ENCODE measurements around the gene PAPOLA. TPM values are rescaled to one million over a fixed set of nuclear protein-coding genes. Genes with fewer than 3 reads are reported as not detected.

Gene PAPOLA
- total and polyA plus RNA-seq, 9 of the 15 experiments (the other 6 are each of a cell fraction or from before 2014, with no cell fraction given) = 51.1 to 199 (median 95.8) TPM

DNA sequence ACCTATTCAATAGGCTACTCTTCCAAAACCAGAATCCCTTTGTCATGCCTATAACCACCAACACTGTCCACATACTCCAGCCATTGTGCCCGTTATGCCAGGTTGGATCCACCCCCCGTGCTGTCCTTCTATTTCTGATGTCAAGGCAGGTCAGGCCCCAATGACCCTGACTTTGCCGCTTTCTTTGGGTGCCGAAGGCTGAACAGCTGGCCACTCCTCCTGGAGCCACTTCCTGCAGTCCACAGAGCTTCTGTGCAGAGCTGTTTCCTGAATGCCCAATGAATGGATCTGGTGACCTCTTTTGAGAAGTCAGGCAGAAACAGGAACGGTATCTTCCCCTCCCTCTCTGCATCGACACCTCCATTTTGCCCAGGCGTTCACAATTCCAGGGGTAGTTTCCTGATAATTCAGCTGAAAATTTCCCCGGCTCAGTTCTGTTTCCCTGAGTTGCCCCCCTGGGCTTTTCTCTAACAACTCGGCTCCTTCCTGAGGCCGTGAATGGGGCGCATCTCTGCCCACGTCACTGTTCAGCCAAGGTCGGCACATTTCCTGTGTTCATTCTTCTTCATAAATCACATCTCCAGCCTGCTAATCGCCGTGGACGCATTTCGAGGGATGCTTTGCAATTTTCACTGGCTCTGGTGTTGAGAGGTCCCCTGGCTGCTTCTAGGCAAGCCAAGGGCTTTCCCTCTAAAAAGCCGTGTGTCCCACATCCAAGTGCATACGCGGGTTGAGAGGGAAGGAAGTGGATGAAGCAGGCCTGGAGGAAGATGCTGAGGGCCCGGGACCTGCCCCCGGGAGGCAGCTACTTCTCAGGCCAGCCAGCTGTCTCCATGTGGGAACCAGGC, 86.5 kb downstream of the PAPOLA start (continued):
- no peak for TF ChIP-seq CC2D1A (IDR thresholded peaks at IDR 0.05)
- TF ChIP-seq, protein P1, sequence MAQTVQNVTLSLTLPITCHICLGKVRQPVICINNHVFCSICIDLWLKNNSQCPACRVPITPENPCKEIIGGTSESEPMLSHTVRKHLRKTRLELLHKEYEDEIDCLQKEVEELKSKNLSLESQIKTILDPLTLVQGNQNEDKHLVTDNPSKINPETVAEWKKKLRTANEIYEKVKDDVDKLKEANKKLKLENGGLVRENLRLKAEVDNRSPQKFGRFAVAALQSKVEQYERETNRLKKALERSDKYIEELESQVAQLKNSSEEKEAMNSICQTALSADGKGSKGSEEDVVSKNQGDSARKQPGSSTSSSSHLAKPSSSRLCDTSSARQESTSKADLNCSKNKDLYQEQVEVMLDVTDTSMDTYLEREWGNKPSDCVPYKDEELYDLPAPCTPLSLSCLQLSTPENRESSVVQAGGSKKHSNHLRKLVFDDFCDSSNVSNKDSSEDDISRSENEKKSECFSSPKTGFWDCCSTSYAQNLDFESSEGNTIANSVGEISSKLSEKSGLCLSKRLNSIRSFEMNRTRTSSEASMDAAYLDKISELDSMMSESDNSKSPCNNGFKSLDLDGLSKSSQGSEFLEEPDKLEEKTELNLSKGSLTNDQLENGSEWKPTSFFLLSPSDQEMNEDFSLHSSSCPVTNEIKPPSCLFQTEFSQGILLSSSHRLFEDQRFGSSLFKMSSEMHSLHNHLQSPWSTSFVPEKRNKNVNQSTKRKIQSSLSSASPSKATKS (CRISPR knock-in tag; IDR thresholded peaks at IDR 0.05) = no peak
- TF ChIP-seq, protein P2, sequence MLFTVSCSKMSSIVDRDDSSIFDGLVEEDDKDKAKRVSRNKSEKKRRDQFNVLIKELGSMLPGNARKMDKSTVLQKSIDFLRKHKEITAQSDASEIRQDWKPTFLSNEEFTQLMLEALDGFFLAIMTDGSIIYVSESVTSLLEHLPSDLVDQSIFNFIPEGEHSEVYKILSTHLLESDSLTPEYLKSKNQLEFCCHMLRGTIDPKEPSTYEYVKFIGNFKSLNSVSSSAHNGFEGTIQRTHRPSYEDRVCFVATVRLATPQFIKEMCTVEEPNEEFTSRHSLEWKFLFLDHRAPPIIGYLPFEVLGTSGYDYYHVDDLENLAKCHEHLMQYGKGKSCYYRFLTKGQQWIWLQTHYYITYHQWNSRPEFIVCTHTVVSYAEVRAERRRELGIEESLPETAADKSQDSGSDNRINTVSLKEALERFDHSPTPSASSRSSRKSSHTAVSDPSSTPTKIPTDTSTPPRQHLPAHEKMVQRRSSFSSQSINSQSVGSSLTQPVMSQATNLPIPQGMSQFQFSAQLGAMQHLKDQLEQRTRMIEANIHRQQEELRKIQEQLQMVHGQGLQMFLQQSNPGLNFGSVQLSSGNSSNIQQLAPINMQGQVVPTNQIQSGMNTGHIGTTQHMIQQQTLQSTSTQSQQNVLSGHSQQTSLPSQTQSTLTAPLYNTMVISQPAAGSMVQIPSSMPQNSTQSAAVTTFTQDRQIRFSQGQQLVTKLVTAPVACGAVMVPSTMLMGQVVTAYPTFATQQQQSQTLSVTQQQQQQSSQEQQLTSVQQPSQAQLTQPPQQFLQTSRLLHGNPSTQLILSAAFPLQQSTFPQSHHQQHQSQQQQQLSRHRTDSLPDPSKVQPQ (CRISPR knock-in tag; IDR thresholded peaks at IDR 0.05; ENCODE audit: borderline replicate concordance) = no peak

DNA sequence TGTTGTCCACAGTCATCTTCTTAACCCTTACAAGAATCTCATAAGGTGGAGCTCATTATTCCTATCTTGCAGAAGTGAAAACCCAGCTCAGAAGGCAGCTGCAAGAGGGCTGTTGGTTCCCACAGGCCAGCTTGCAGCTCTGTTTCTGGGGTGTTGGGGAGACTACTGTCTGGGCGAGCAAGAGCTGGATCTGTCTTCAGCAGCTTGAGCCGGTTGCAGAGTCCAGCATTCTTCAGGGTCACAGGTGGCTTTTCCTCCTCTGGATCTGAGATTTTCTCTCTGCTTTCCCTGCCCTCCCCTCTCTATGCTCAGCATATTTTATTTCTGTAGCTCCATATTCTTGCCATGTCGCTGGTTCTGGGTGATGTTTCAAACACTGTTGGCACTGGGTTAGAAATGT, 87.4 kb downstream of the PAPOLA start:
- Histone ChIP-seq H4K20me1 (replicated peaks; ENCODE audit: control insufficient read depth, insufficient read depth, low read length) (no peaks in the 10 kb centered on the region), H3K4me1 (replicated peaks in 1 of 2; ENCODE audit: control insufficient read depth in 2 of 2, insufficient read depth in 2 of 2, low read length in 2 of 2) (peaks cover 4 to 11% of the 10 kb centered on the region in 2 experiments; a peak in 4 of 5 replicates), H3K79me2 (ENCODE audit: control insufficient read depth, insufficient read depth, low read length) (no peaks in the 10 kb centered on the region), H3K36me3 (ENCODE audit: control insufficient read depth, insufficient read depth, low read length) (no peaks in the 10 kb centered on the region), H3K9ac (ENCODE audit: insufficient read depth in 1 of 2, low read depth in 2 of 2, low read length in 2 of 2) (no peak overlapping the region), H3K9me1 (ENCODE audit: control insufficient read depth, insufficient read depth, low read length) (peaks cover 3% of the 10 kb centered on the region), H3K27ac (ENCODE audit: extremely low read depth, low read depth, low read length) (no peak overlapping the region), H2AFZ (ENCODE audit: low read depth, low read length) (no peak overlapping the region), H3K4me3 (no peak overlapping the region), H3K4me2 (ENCODE audit: insufficient read depth, low read length) (no peak overlapping the region), H3K27me3 (ENCODE audit: control insufficient read depth in 2 of 2, insufficient read depth in 2 of 2, low read length in 2 of 2) (peaks cover 41 to 83% of the 10 kb centered on the region in 2 experiments), H3K9me3 (replicated peaks; ENCODE audit: control insufficient read depth, insufficient read depth, low read depth, low read length) (no peaks in the 10 kb centered on the region)
- ATAC-seq = no peak
- in situ Hi-C loops (cut with MboI) = loop anchor here (10.0 to 25.0 kb wide), 2 partner anchors 565 to 698 kb away; no protein-coding TSS in a partner anchor
- intact Hi-C loops (cut with micrococcal nuclease) = loop anchor here (10.0 kb wide), 2 partner anchors 345 to 545 kb away; no protein-coding TSS in a partner anchor
- WGBS (ENCODE audit: insufficient coverage, low coverage, missing lambda C conversion rate) = 0% methylated on average over 3 of the region's 3 CpGs
- POLR2A ChIA-PET = interaction anchor here (1.0 kb wide), 1 partner anchor 36 kb away, joined by 3 read pairs; no protein-coding TSS in a partner anchor
- TF ChIP-seq CHD1 (IDR thresholded peaks at IDR 0.05; ENCODE audit: low read length) (no peak), RAD21 (CRISPR knock-in tag; conservative IDR thresholded peaks at IDR 0.05 in 1 of 2, IDR thresholded peaks at IDR 0.05 in 1 of 2) (no peak), CBX2 (IDR thresholded peaks at IDR 0.05; ENCODE audit: insufficient read depth, low read length, poor library complexity, severe bottlenecking) (no peak), ADNP (tag; IDR thresholded peaks at IDR 0.05) (no peak), NUFIP1 (IDR thresholded peaks at IDR 0.05; ENCODE audit: partially characterized antibody) (no peak), COPS2 (conservative IDR thresholded peaks at IDR 0.05) (no peak)
- BruUV-seq (replicated peaks) = no TSS peak
- CTCF ChIA-PET (ENCODE audit: low intra/inter-chr PET ratio) = no interaction called here
- no peak for DNase-seq (ENCODE audit: extremely low read depth in 1 of 4, low spot score in 3 of 4)
- FAIRE-seq = no peak

Data from K562 (cell line).